ENCODE measurements around the gene FAM236A.
"Not testable (repeated sequence)": the region's sequence is repeated elsewhere in the genome, so short reads cannot be mapped to it uniquely, and the experiment has no call there.

- TF ChIP-seq POLR2A (IDR thresholded peaks at IDR 0.05); CTCF (IDR thresholded peaks at IDR 0.05); EP300 (IDR thresholded peaks at IDR 0.05; ENCODE audit: low read depth): not testable (repeated sequence)
These were observed 1.0 kb upstream of the FAM236A start for GRCh38 chrX:72936882-72937455.
